Gastrocnemius medialis (tissue), 4 donors: Measurements from ENCODE around the gene PSMB2. TPM values are rescaled to one million over a fixed set of nuclear protein-coding genes. Genes with fewer than 3 reads are reported as not detected.

Experiments used
- ATAC-seq, 2 donors: fragments of 150-250 bp; one replicate each; pipeline ENCODE4 v1.9.1; 2016
- DNase-seq, 2 donors: peaks; one replicate each; pipeline ENCODE4 v3.0.0-alpha.2; 2019
- H3K27ac ChIP-seq, 4 donors: fragments of 200-600 bp; sonication (generic); 1 replicate in 1 of 4; 2 replicates in 3 of 4; pipeline ENCODE4 v1.5.1; 2016 to 2018; ENCODE audit warnings: mild to moderate bottlenecking in 2 of 4, moderate library complexity in 1 of 4
- H3K27me3 ChIP-seq, 3 donors: fragments of 200-600 bp; sonication (generic) in 2 of 3; 1 replicate in 1 of 3; 2 replicates in 2 of 3; pipeline versions ENCODE4 v1.5.1 to v1.6.0; 2016 to 2019; ENCODE audit warnings: mild to moderate bottlenecking in 1 of 3, moderate library complexity in 1 of 3
- H3K36me3 ChIP-seq, 2 donors: fragments of 200-600 bp; sonication (generic) in 1 of 2; one replicate each; pipeline ENCODE4 v1.5.1; 2017 to 2018
- H3K4me1 ChIP-seq, 2 donors: fragments of 200-600 bp; sonication (generic) in 1 of 2; one replicate each; pipeline ENCODE4 v1.5.1; 2016 to 2017; ENCODE audit warnings: mild to moderate bottlenecking in 2 of 2
- H3K4me3 ChIP-seq, 4 donors: fragments of 200-600 bp; sonication (generic) in 3 of 4; 1 replicate in 1 of 4; 2 replicates in 3 of 4; pipeline ENCODE4 v1.5.1; 2016 to 2019; ENCODE audit warnings: mild to moderate bottlenecking in 2 of 4
- H3K9me3 ChIP-seq, 3 donors: fragments of 200-600 bp; sonication (generic) in 2 of 3; 1 replicate in 1 of 3; 2 replicates in 2 of 3; pipeline ENCODE4 v1.5.1; 2016 to 2019
- CTCF ChIP-seq, 5 experiments: fragments of 450-650 bp in 3 of 5; fragments of 200-600 bp in 2 of 5; sonication (generic) in 2 of 5; IDR thresholded peaks in 4 of 5; conservative IDR thresholded peaks in 1 of 5; 1 replicate in 4 of 5; 2 replicates in 1 of 5; pipeline ENCODE4 v1.5.1; 2016 to 2019; ENCODE audit warnings: antibody characterized with exemption in 5 of 5, mild to moderate bottlenecking in 3 of 5, moderate library complexity in 3 of 5
- POLR2A ChIP-seq, 2 donors: fragments of 450-650 bp; IDR thresholded peaks; one replicate each; pipeline ENCODE4 v1.6.1; 2017; ENCODE audit warnings: antibody characterized with exemption in 2 of 2, mild to moderate bottlenecking in 2 of 2, moderate library complexity in 2 of 2
- in situ Hi-C, 4 donors: fragments of 200-750 bp; cut with MboI; loops; one replicate each; pipeline versions ENCODE4 v1.15.0 to v1.8.0; 2017; ENCODE audit warnings: low sequenced_read_pairs in 4 of 4
- intact Hi-C: fragments of 100-400 bp; cut with DNase I; formaldehyde crosslinking; loops from one replicate; pipeline ENCODE4 v1.15.1; 2023; ENCODE audit warnings: low total_unique reads
- total RNA-seq, 4 donors: library from RNA; depleted of rRNA; stranded (reverse); fragments of >200 nt; gene quantifications; one replicate each; pipeline versions ENCODE4 v1.1.0 to v1.2.3, GENCODE V29; 2016

PSMB2 gene
- total RNA-seq, 4 donors from 2014 or later, result 65.2 to 119 (median 89.9) TPM

DNA sequence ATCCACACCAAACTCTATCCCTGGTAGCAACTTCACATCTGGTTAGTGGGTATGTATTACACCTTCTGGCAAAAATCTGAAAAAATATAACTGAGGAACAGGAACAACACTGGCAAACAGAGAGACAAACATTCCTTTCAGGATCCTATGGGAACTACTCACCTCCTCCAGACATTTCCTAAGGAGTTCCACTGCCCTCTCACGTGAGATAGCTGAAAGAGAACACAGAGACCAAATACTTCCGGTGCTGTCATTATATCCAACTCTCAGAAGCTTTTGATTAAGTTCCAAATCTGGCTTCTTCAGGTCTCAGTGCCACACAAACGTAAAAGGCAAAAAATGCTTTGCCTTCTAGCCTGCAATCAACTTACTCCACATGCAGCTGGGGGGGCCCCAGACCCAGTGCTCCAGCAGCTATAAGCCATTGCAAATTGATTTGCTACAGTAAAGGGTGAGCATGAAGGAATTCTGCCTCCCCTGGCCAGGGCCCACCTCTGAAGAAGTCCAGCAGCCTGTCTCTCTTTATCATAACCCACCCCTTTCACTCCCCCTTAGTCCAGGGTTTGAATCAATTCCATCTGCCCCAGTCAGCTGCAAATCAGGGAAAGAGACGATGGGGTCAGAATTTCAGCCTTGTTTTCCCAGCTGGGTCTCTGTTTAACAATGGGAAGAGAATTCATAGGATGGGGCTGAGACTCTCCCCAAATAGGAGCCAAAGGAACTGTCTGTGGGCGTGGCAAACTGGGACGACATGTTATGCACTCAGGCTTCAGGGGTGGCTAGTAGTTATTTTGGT, 36.1 kb downstream of the PSMB2 start:
- no peak for DNase-seq
- intact Hi-C loops, result no loop called here
- no peak for ATAC-seq
- Histone ChIP-seq H3K4me3 (no peak overlapping the region), H3K36me3 (peaks cover 0 to 85% of the 10 kb centered on the region in 2 donors), H3K27me3 (no peaks in the 10 kb centered on the region), H3K4me1 (no peaks in the 10 kb centered on the region), H3K9me3 (no peaks in the 10 kb centered on the region), H3K27ac (no peak overlapping the region)
- in situ Hi-C loops, result no loop called here
- TF ChIP-seq POLR2A (IDR thresholded peaks at IDR 0.05) (no peak), CTCF (IDR thresholded peaks at IDR 0.05 in 4 of 5, conservative IDR thresholded peaks at IDR 0.05 in 1 of 5) (no peak)

DNA sequence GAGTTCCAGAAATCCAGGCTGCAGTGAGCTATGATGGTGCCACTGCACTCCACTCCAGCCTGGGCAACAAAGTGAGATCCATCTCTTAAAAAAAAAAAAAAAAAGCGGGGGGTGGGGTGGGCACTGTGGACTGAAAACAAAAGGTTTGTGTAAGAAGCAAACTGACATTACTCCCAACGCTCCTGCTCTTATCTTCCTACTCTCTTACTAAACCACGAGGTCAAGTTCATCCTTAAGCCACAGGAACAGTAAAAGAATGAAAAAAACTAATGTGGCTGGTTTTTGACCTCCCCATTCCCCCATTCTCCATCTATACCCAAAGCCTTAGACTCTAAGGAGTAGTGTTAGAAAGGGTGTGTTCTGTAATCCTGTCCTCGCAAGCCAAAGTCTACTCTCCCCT, 37.4 kb downstream of the PSMB2 start:
- H3K27ac ChIP-seq, result no peak overlapping the region
- in situ Hi-C loops, result no loop called here
- peaks cover 0 to 85% of the 10 kb centered on the region in 2 donors for H3K36me3 ChIP-seq
- H3K9me3 ChIP-seq, result no peaks in the 10 kb centered on the region
- no peaks in the 10 kb centered on the region for H3K27me3 ChIP-seq
- DNase-seq (no peak), ATAC-seq (no peak)
- no peaks in the 10 kb centered on the region for H3K4me1 ChIP-seq
- TF ChIP-seq POLR2A (IDR thresholded peaks at IDR 0.05) (no peak), CTCF (IDR thresholded peaks at IDR 0.05 in 4 of 5, conservative IDR thresholded peaks at IDR 0.05 in 1 of 5) (no peak)
- intact Hi-C loops, result no loop called here
- no peak overlapping the region for H3K4me3 ChIP-seq

DNA sequence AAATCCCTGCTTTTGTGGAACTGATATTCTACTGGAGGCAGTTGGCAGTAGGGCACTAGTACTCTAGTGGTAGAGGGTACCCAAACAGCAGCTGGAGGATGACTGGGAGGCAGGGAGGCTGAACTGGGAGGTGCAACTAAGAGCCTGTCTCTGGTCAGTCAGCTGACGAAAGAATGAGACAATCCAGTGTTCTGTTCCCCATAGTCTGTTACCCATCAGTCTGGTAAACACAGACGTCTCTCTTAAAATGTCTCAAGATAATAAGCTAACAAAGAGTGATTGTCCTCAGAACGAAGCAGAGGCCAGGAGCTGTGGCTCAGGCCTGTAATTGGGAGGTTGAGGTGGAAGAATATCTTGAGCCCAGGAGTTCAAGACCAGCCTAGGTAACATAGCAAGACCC, 37.9 kb downstream of the PSMB2 start:
- ATAC-seq (no peak), DNase-seq (no peak)
- H3K9me3 ChIP-seq, result no peaks in the 10 kb centered on the region
- no peak overlapping the region for H3K4me3 ChIP-seq
- intact Hi-C loops, result no loop called here
- in situ Hi-C loops, result no loop called here
- peaks cover 0 to 80% of the 10 kb centered on the region in 2 donors for H3K36me3 ChIP-seq
- no peak for TF ChIP-seq POLR2A (IDR thresholded peaks at IDR 0.05)
- TF ChIP-seq CTCF (IDR thresholded peaks at IDR 0.05 in 4 of 5, conservative IDR thresholded peaks at IDR 0.05 in 1 of 5), result no peak
- H3K27me3 ChIP-seq, result no peaks in the 10 kb centered on the region
- no peak overlapping the region for H3K27ac ChIP-seq
- H3K4me1 ChIP-seq, result no peaks in the 10 kb centered on the region

GRCh38 chr1:35600593-35600992, 40.7 kb downstream of the PSMB2 start:
- H3K4me3 ChIP-seq, result no peak overlapping the region
- intact Hi-C loops, result no loop called here
- peaks cover 0 to 53% of the 10 kb centered on the region in 2 donors for H3K36me3 ChIP-seq

More at GRCh38 chr1:35600593-35600992, 40.7 kb downstream of the PSMB2 start:
- no peaks in the 10 kb centered on the region for H3K9me3 ChIP-seq
- H3K4me1 ChIP-seq, result no peaks in the 10 kb centered on the region
- TF ChIP-seq POLR2A (IDR thresholded peaks at IDR 0.05) (no peak), CTCF (IDR thresholded peaks at IDR 0.05 in 4 of 5, conservative IDR thresholded peaks at IDR 0.05 in 1 of 5) (no peak)
- in situ Hi-C loops, result no loop called here
- ATAC-seq (no peak), DNase-seq (no peak)
- no peaks in the 10 kb centered on the region for H3K27me3 ChIP-seq
- no peak overlapping the region for H3K27ac ChIP-seq
